NCI-H460 (cell line): ENCODE measurements around the gene UTP4. TPM values are rescaled to one million over a fixed set of nuclear protein-coding genes. Genes with fewer than 3 reads are reported as not detected.
"Not testable (repeated sequence)": the region's sequence is repeated elsewhere in the genome, so short reads cannot be mapped to it uniquely, and the experiment has no call there.

Experiments used
- DNase-seq: peaks from one replicate; pipeline ENCODE4 v3.0.0-alpha.2; 2016; ENCODE audit warnings: low read depth; ENCODE audit errors: extremely low read depth
- total RNA-seq: library from RNA; depleted of rRNA; stranded (reverse); fragments of >200 nt; shearing (Covaris generic); gene quantifications from 2 replicates; pipeline ENCODE4 v1.2.3, GENCODE V29; 2014

Gene UTP4
- total RNA-seq, 1 experiment from 2014 or later, result 21.4 TPM

DNA sequence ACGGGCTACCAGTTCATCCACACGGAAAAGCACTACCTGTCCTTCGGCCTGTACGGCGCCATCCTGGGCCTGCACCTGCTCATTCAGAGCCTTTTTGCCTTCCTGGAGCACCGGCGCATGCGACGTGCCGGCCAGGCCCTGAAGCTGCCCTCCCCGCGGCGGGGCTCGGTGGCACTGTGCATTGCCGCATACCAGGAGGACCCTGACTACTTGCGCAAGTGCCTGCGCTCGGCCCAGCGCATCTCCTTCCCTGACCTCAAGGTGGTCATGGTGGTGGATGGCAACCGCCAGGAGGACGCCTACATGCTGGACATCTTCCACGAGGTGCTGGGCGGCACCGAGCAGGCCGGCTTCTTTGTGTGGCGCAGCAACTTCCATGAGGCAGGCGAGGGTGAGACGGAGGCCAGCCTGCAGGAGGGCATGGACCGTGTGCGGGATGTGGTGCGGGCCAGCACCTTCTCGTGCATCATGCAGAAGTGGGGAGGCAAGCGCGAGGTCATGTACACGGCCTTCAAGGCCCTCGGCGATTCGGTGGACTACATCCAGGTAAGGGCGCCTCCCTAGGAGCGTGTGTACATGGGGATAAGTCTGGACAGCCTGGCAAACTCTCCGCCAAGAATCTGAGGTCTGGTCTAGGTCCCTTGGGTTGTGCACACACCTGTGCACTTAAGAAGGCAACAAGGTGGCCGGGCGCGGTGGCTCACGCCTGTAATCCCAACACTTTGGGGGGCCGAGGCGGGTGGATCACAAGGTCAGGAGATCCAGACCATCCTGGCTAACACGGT lies 22.8 kb upstream of the UTP4 start:
- no peak for DNase-seq

DNA sequence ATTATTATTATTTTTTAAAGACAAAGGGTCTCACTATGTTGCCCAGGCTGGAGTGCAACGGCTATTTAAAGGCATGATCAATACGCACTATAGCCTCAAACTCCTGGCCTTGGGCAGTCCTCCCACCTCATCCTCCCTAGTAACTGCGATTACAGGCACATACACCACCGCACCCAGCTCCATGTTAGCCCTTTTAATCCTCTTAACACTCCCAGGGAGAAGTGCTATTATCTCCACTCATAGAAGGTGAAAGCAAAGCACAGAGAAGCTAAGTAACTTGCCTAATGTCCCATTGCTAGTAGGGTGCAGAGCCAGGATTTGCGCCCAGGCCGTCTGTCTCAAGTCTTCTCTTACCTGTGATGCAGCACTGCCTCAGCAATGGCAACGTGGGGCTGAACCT lies 22.0 kb upstream of the UTP4 start:
- no peak for DNase-seq

GRCh38 chr16:69111216-69111875 lies 21.1 kb upstream of the UTP4 start:
- no peak for DNase-seq

- no peak for DNase-seq
Measured at GRCh38 chr16:69111876-69112230, 20.6 kb upstream of the UTP4 start.

GRCh38 chr16:69112285-69113129 lies 19.9 kb upstream of the UTP4 start:
- peak; percentile 38 for DNase-seq

DNA sequence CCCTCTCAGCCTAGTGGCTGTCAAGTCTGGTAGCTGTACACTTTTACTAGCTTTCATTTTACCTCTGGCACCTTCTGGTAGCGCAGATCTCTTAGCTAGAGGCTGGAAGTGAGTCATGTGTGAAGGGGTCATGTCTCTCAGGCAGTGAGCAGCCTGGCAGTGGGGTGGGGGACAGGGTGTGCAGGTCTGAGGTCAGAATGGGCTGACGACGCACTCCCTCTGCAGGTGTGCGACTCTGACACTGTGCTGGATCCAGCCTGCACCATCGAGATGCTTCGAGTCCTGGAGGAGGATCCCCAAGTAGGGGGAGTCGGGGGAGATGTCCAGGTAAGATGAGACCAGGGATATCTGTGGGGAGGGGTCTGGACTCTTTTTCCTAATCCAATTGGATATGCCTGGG lies 19.2 kb upstream of the UTP4 start:
- no peak for DNase-seq

DNA sequence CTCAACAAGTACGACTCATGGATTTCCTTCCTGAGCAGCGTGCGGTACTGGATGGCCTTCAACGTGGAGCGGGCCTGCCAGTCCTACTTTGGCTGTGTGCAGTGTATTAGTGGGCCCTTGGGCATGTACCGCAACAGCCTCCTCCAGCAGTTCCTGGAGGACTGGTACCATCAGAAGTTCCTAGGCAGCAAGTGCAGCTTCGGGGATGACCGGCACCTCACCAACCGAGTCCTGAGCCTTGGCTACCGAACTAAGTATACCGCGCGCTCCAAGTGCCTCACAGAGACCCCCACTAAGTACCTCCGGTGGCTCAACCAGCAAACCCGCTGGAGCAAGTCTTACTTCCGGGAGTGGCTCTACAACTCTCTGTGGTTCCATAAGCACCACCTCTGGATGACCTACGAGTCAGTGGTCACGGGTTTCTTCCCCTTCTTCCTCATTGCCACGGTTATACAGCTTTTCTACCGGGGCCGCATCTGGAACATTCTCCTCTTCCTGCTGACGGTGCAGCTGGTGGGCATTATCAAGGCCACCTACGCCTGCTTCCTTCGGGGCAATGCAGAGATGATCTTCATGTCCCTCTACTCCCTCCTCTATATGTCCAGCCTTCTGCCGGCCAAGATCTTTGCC lies 18.0 kb upstream of the UTP4 start:
- DNase-seq, result no peak

- no peak for DNase-seq
Measured at GRCh38 chr16:69114976-69115355, 17.5 kb upstream of the UTP4 start.

DNA sequence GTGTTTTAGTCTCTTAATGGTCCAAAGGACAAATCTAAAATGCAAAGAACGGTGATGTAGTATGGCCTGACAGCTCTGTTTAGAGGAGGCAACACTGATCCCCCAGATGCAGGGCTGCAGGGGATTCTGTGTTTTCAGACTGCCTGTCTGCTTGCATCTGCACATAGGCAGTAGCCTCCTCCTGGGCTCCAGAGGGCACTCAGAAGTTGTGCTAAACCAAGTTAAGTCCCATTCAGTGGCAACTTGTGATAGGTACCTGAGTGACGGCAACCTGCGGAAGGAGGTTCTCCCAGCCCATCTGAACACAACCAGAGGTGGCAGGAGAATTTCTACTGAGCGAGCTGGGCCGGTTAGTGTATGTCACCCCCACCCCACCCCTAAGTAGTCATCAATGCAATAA lies 17.1 kb upstream of the UTP4 start:
- DNase-seq, result no peak

GRCh38 chr16:69115837-69116236 lies 16.6 kb upstream of the UTP4 start:
- DNase-seq, result no peak

DNA sequence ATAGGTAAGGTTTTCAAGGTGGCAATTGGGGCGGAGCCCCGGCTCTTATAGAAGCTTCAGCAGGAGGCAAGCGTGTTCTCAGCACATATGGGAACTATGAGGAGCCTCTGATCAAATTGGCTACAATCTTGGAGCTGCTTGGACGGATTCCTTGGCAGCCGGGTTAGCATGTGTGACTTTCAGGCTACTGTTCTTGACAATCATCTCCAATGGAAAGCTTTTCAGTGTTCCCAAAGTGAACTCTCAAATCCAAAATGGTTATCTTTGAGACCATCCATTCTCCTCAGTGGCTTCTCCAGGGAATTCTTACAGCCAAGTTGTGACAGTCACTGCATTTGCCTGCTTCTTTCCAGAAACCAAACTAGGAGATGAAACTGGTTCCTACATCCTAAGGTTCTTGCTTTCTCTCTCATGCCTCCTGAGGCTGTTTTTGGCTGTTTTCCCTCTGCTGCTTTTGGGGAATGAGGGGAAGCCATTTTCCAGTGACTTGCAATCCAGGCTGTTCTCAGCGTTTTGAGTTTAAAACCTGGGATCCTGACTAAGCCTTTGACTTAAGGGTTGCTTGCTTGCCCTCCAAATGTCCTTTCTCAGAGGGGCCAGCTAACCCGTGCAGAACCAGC lies 16.1 kb upstream of the UTP4 start:
- no peak for DNase-seq

DNA sequence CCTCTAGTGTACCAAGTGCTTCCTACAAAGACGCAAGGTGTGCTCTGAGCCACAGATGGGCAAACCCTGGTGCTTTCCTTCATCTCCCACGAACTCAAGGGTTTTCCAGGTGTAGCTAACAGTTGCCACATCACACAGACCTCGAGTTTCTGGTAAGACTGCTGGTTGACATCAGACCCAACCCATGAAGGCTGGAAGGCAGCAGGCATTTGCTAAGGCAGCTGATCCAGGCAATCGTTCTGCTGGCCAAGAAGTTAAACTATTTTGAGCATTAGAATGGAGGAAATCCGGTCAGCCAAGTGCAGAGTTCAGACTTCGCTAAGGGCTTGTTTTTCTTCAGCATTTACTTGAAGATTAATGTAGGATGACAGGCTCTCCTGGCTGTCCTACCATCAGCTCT lies 15.5 kb upstream of the UTP4 start:
- no peak for DNase-seq

- DNase-seq, result no peak
Measured at GRCh38 chr16:69118468-69118867, 14.0 kb upstream of the UTP4 start.

- DNase-seq, result no peak
Measured at GRCh38 chr16:69118994-69119393, 13.5 kb upstream of the UTP4 start.

DNA sequence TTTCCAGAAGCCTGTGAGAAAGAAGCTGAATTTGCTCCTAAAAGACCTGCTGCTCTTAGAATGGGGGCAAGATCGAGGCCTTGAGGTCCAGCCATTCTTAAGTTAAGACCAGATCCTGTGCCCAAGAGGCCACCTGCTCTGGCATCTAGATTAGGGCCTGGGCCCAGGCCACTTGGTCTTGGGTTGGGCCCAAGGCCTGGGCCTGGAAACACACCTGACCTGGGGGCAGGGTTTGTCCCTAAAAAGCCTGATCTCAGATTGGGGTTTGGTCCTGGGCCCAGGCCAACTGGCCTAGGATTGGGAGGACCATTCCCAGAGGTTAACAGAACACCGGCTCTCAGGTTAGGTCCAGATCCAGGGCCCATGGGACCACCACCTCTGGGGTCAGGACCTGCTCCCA lies 12.9 kb upstream of the UTP4 start:
- DNase-seq, result no peak

DNA sequence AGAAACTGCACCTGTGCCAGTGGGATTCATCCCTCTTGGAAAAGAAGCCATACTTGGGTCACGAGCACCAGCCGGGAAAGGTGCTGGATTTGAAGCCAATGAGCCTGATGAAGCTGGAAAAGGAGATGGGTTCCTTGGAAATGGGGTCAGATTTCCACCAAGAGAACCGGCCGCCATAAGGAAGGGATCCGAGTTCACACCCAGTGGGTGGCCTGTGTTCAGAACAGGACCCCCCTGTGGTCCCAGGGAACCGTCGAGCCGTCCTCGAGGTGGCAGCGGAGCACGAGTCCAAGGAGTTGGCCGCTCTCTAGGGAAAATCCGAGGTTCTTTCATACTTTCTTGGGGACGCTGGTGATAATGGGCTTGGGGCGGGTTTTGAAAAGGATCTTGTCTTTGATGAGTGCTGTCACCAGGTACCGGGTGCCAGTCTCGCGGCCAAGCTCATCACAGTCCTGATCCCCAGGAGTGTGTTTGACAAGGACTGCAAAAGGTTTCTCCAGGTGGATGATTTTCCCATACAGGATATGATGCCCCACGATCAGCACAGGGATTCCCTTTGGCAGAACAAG lies 12.3 kb upstream of the UTP4 start:
- no peak for DNase-seq

DNA sequence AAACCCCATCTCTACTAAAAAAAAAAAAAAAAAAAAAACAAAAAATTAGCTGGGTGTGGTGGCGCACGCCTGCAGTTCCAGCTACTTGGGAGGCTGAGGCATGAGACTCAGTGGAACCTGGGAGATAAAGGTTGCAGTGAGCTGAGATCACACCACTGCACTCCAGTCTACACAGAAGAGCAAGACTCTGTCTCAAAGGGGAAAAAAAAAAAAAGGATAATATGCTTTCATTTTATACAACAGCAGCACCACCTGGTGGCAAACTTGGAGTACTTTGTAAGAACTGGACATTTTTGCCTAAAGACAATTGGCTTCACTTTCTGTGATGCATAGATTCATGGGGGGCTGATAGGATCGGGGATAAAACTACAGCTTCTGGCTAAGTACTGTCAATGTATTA lies 8.5 kb upstream of the UTP4 start:
- DNase-seq, result peak; percentile 60

DNA sequence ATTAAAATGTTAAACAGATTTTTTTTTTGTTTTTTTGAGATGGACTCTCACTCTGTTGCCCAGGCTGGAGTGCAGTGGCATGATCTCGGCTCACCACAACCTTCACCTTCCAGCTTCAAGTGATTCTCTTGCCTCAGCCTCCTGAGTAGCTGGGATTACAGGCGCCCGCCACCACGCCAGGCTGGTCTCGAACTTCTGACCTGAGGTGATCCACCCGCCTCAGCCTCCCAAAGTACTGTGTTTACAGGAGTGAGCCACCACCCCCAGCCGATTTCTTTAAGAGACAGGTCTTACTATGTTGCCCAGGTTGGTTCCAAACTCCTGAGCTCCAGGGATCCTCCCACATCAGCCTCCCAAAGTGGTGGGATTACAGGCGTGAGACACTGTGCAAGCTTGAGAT lies 8.0 kb upstream of the UTP4 start:
- DNase-seq, result not testable (repeated sequence)

- not testable (repeated sequence) for DNase-seq
Measured at GRCh38 chr16:69124961-69125360, 7.5 kb upstream of the UTP4 start.

DNA sequence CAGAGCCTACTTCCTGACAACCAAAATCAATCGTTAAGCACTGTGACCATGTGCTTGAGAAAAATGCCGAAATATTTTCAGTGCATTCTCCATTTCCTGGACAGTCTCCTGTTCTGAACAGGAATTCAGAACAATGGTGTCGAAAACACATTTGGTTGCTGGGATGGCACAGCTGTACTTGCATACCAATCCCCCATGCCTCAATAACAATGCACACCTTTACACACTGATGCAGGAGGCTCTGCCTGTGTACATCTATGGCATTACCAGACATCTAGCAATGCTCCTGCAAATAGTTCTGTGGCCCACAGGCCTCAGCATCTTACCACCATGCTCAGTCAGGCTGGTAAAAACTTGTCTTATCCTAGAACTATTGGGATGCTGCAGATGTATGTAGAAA lies 6.2 kb upstream of the UTP4 start:
- DNase-seq, result no peak
